HL-60 (cell line): ENCODE measurements around the gene PPP6C.
"Not testable (repeated sequence)": the region's sequence is repeated elsewhere in the genome, so short reads cannot be mapped to it uniquely, and the experiment has no call there.

Experiments
- CTCF ChIP-seq: IDR thresholded peaks from one replicate; pipeline ENCODE4 v1.5.1; 2011; ENCODE audit warnings: low read length, control low read depth, inconsistent platforms; ENCODE audit not compliant: insufficient read depth
- GABPA ChIP-seq: IDR thresholded peaks from 2 replicates; pipeline ENCODE4 v1.6.1; 2012; ENCODE audit warnings: low read depth
- POLR2AphosphoS5 ChIP-seq: IDR thresholded peaks from 2 replicates; pipeline ENCODE4 v1.6.1; 2012; ENCODE audit warnings: low read depth
- REST ChIP-seq: IDR thresholded peaks from 2 replicates; pipeline ENCODE4 v1.6.1; 2012; ENCODE audit warnings: low read depth; ENCODE audit not compliant: insufficient replicate concordance

- not testable (repeated sequence) for TF ChIP-seq CTCF, GABPA, POLR2AphosphoS5, REST
Measured at GRCh38 chr9:125118696-125119095, 70.9 kb downstream of the PPP6C start.
